ENCODE data around the gene RIPOR3. TPM values are rescaled to one million over a fixed set of nuclear protein-coding genes. Genes with fewer than 3 reads are reported as not detected.

RIPOR3 gene
- total RNA-seq, 4 donors from 2014 or later, result 6.1 to 25.7 (median 15.3) TPM

DNA sequence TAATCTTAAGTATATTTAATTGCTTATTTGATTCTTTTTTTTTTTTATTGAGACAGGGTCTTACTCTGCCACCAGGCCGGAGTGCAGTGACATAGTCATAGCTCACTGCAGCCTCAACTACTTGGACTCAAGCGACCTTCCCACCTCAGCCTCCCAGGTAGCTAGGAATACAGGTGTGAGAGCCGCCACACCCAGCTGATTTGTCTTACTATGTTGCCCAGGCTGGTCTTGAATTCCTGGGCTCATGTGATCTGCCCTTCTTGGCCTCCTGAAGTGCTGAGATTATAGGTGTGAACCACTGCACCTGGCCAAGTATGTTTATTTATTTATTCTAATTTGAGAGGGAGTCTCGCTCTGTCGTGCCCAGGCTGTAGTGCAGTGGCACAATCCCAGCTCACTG is 142.9 kb downstream of the RIPOR3 start:
- no peak for TF ChIP-seq POLR2A (IDR thresholded peaks at IDR 0.05; ENCODE audit: low read depth)
- TF ChIP-seq, protein P1, sequence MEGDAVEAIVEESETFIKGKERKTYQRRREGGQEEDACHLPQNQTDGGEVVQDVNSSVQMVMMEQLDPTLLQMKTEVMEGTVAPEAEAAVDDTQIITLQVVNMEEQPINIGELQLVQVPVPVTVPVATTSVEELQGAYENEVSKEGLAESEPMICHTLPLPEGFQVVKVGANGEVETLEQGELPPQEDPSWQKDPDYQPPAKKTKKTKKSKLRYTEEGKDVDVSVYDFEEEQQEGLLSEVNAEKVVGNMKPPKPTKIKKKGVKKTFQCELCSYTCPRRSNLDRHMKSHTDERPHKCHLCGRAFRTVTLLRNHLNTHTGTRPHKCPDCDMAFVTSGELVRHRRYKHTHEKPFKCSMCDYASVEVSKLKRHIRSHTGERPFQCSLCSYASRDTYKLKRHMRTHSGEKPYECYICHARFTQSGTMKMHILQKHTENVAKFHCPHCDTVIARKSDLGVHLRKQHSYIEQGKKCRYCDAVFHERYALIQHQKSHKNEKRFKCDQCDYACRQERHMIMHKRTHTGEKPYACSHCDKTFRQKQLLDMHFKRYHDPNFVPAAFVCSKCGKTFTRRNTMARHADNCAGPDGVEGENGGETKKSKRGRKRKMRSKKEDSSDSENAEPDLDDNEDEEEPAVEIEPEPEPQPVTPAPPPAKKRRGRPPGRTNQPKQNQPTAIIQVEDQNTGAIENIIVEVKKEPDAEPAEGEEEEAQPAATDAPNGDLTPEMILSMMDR (IDR thresholded peaks at IDR 0.05), result no peak
- TF ChIP-seq POLR2AphosphoS5 (IDR thresholded peaks at IDR 0.05), result no peak
- no peak for TF ChIP-seq EP300 (IDR thresholded peaks at IDR 0.05)
- no peaks in the 10 kb centered on the region for H3K9me3 ChIP-seq
- H3K4me1 ChIP-seq, result peaks cover 26 to 38% (median 30%) of the 10 kb centered on the region in 4 donors
- H3K27ac ChIP-seq (replicated peaks in 1 of 4), result no peak overlapping the region
- H3K36me3 ChIP-seq, result peaks cover 0 to 6% (median 0%) of the 10 kb centered on the region in 4 donors
- WGBS, result 90% methylated on average over 5 of the region's 5 CpGs
- no peak overlapping the region for H3K4me3 ChIP-seq
- no peak for DNase-seq (ENCODE audit: extremely low spot score)
- intact Hi-C loops (cut with DNase I), result no loop called here
- H3K27me3 ChIP-seq, result no peaks in the 10 kb centered on the region

DNA sequence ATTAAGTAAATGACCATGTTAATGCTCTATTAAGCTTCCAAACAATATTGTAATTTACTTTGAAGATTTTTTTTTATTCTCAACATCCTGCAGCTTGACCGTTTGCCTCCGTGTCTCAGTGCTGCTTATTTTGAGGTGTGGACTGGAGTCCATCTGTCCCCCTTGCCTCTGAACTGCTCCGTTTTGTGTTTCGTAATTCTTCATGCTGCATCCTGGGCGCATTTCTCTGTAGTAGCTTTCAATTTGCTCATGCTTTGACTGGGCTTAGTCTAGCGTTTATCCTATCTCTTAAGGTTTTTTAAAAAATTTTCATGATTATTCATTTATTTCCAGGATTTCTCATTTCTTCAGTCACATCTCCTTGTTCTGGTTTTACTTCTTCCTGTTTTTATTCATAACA is 143.4 kb downstream of the RIPOR3 start:
- H3K27me3 ChIP-seq, result no peaks in the 10 kb centered on the region
- peaks cover 28 to 43% (median 34%) of the 10 kb centered on the region in 4 donors for H3K4me1 ChIP-seq
- WGBS, result 79% methylated on average over 6 of the region's 6 CpGs
- intact Hi-C loops (cut with DNase I), result no loop called here
- H3K4me3 ChIP-seq, result no peak overlapping the region
- peak overlapping the region in 1 of 4 donors; percentile 31 for H3K27ac ChIP-seq (replicated peaks in 1 of 4)
- H3K9me3 ChIP-seq, result no peaks in the 10 kb centered on the region
- no peak for DNase-seq (ENCODE audit: extremely low spot score)
- TF ChIP-seq EP300 (IDR thresholded peaks at IDR 0.05) (no peak), POLR2AphosphoS5 (IDR thresholded peaks at IDR 0.05) (no peak), POLR2A (IDR thresholded peaks at IDR 0.05; ENCODE audit: low read depth) (no peak)
- TF ChIP-seq, protein P1 (IDR thresholded peaks at IDR 0.05), result no peak
- peaks cover 0 to 6% (median 0%) of the 10 kb centered on the region in 4 donors for H3K36me3 ChIP-seq

DNA sequence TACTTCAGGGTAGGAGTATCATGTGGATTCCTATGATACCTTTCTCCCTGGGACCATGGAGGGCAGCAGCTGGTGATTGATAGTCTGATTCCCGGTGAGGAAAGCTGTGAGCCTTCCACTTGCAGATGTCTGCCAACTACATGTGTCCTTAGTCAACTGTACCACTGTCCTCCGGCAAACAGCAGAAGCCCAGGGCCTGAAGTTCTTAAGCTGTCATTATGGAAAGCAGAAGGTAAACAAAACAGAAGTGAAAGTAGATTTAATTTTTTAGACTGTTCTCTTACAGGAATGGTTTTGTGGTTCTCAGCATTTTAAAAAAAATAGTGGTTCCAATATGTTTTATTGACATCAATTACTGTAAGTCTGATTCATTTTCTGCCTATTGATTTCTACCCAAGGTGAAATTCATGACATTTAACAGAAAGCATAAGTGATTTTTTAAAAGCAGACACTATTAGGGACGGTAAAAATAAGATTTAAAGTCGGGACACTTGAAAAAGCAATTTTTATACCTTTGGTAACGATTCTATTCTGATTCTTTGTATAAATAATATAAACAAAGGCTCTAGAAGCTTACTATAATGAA is 144.5 kb downstream of the RIPOR3 start:
- H3K27ac ChIP-seq (replicated peaks in 1 of 4), result peak overlapping the region in 3 of 4 donors; percentile 0 to 31 (median 10)
- no peaks in the 10 kb centered on the region for H3K9me3 ChIP-seq
- H3K4me1 ChIP-seq, result peaks cover 39 to 54% (median 46%) of the 10 kb centered on the region in 4 donors
- DNase-seq (ENCODE audit: extremely low spot score), result no peak
- H3K36me3 ChIP-seq, result peaks cover 0 to 6% (median 0%) of the 10 kb centered on the region in 4 donors
- no peak overlapping the region for H3K4me3 ChIP-seq
- no peaks in the 10 kb centered on the region for H3K27me3 ChIP-seq
- WGBS, result 47% methylated on average over 5 of the region's 5 CpGs
- TF ChIP-seq EP300 (IDR thresholded peaks at IDR 0.05), result no peak
- TF ChIP-seq, protein P1 (IDR thresholded peaks at IDR 0.05), result no peak
- TF ChIP-seq POLR2AphosphoS5 (IDR thresholded peaks at IDR 0.05), result no peak
- TF ChIP-seq POLR2A (IDR thresholded peaks at IDR 0.05; ENCODE audit: low read depth), result no peak
- intact Hi-C loops (cut with DNase I), result no loop called here

DNA sequence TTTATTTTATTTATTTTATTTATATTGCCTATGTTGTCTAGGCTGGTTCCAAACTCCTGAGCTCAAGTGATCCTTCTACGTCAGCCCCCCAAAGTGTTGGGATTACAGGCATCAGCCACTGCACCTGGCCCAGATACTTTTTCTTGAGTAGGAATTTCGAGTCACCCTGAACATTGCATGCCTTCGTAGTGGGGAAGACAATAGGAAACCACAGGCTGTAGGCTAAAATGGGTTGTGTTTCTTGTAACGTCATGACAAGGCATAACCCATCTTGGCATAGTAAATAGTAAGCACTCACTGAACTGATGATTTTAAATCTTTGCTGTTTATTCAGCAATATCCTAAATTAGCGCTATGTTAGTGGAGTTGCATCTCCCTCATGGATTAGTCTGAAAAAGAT is 146.2 kb downstream of the RIPOR3 start:
- H3K27me3 ChIP-seq, result no peaks in the 10 kb centered on the region
- no peak for DNase-seq (ENCODE audit: extremely low spot score)
- no peak overlapping the region for H3K4me3 ChIP-seq
- WGBS, result 83% methylated on average over 5 of the region's 5 CpGs
- peaks cover 49 to 61% (median 52%) of the 10 kb centered on the region in 4 donors for H3K4me1 ChIP-seq
- no peaks in the 10 kb centered on the region for H3K9me3 ChIP-seq
- H3K27ac ChIP-seq (replicated peaks in 1 of 4), result no peak overlapping the region
- TF ChIP-seq, protein P1 (IDR thresholded peaks at IDR 0.05), result no peak
- no peak for TF ChIP-seq POLR2AphosphoS5 (IDR thresholded peaks at IDR 0.05)
- TF ChIP-seq EP300 (IDR thresholded peaks at IDR 0.05), result no peak
- intact Hi-C loops (cut with DNase I), result no loop called here
- H3K36me3 ChIP-seq, result peaks cover 0 to 6% (median 0%) of the 10 kb centered on the region in 4 donors

DNA sequence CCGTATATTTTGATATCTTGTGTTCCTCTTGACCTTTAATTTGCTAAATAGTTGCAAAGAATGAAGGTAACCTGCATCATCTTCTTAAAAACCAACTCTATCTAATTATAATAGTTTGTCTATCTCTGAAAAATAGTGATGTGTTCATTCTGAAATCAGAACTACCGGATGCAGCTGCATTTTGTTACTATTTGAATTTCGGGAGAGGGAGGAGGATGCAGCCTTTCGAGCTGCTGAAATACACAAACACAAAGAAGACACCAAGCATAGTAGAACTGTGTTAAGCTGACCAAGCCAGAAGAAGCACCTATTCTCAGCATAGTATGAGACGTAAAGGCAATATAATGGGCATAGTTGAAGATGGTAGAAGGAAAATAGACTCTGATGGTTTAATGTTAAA is 148.0 kb downstream of the RIPOR3 start:
- Histone ChIP-seq H3K27me3 (no peaks in the 10 kb centered on the region), H3K27ac (replicated peaks in 1 of 4) (no peak overlapping the region), H3K4me3 (no peak overlapping the region), H3K36me3 (no peaks in the 10 kb centered on the region), H3K9me3 (no peaks in the 10 kb centered on the region), H3K4me1 (peaks cover 43 to 79% (median 64%) of the 10 kb centered on the region in 4 donors)
- TF ChIP-seq, protein P1 (IDR thresholded peaks at IDR 0.05), result no peak
- TF ChIP-seq POLR2AphosphoS5 (IDR thresholded peaks at IDR 0.05) (no peak), EP300 (IDR thresholded peaks at IDR 0.05) (no peak), POLR2A (IDR thresholded peaks at IDR 0.05; ENCODE audit: low read depth) (no peak)
- DNase-seq (ENCODE audit: extremely low spot score), result no peak
- WGBS, result 66% methylated on average over 5 of the region's 5 CpGs
- intact Hi-C loops (cut with DNase I), result no loop called here
